Fibroblast of pulmonary artery (primary cell): ENCODE data around the gene CYB5R3.

Experiments
- DNase-seq: peaks from one replicate; pipeline ENCODE4 v3.0.0-alpha.2; 2010; ENCODE audit warnings: low read depth
- H3K4me3 ChIP-seq: replicated peaks from 2 replicates; pipeline ENCODE4 v1.5.1; 2011; ENCODE audit warnings: low read depth, mild to moderate bottlenecking, control low read depth, low read length, moderate library complexity
- TF ChIP-seq, protein P1 (sequence below): IDR thresholded peaks from 2 replicates; pipeline ENCODE4 v1.5.1; 2011; ENCODE audit warnings: mild to moderate bottlenecking, control low read depth, low read length, inconsistent platforms; ENCODE audit errors: missing control alignments

CYB5R3 gene

GRCh38 chr22:42661985-42662831, 13.0 kb upstream of the CYB5R3 start:
- DNase-seq, result peak; percentile 66
- TF ChIP-seq, protein P1, sequence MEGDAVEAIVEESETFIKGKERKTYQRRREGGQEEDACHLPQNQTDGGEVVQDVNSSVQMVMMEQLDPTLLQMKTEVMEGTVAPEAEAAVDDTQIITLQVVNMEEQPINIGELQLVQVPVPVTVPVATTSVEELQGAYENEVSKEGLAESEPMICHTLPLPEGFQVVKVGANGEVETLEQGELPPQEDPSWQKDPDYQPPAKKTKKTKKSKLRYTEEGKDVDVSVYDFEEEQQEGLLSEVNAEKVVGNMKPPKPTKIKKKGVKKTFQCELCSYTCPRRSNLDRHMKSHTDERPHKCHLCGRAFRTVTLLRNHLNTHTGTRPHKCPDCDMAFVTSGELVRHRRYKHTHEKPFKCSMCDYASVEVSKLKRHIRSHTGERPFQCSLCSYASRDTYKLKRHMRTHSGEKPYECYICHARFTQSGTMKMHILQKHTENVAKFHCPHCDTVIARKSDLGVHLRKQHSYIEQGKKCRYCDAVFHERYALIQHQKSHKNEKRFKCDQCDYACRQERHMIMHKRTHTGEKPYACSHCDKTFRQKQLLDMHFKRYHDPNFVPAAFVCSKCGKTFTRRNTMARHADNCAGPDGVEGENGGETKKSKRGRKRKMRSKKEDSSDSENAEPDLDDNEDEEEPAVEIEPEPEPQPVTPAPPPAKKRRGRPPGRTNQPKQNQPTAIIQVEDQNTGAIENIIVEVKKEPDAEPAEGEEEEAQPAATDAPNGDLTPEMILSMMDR, result peak; percentile 56
- peak overlapping the region; percentile 63 for H3K4me3 ChIP-seq

DNA sequence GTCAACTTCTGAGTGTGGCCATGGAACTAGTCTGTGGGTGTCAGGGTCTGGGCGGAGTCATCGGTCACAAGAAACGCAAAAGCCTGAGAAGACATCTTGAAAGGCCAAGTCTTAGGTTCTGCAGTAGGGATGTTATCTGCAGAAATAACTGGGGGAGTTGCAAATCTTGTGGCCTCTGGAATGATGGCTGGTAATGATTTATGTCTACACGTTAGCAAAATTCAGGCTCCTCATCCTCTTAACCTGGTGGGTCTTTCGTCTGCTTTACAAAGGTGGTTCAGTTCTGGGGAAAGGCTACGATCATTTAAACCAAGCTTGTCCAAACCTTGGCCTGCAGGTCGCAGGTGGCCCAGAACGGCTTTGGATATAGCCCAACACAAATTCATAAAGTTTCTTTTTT, 7.4 kb upstream of the CYB5R3 start:
- no peak overlapping the region for H3K4me3 ChIP-seq
- TF ChIP-seq, protein P1, result no peak
- no peak for DNase-seq

DNA sequence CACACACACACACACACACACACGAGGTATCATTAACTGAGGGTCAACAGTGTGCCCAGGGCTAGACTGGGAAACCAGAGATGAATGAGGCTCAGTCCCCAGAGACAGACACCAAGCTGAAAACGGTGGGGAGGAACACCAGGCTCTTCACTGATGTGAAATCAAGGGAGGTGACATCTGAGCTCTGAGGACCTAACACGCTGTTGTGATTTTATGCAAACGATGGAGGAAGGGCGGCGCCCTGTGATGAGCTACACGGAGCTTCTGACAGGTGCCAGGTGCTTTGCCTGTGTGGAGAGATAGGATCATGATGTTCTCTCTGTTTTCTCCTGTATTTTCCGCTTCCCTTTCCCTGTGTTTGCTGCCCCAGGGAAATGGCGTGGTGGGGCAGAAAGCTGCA, 6.5 kb upstream of the CYB5R3 start:
- TF ChIP-seq, protein P1, result no peak
- no peak overlapping the region for H3K4me3 ChIP-seq
- no peak for DNase-seq

DNA sequence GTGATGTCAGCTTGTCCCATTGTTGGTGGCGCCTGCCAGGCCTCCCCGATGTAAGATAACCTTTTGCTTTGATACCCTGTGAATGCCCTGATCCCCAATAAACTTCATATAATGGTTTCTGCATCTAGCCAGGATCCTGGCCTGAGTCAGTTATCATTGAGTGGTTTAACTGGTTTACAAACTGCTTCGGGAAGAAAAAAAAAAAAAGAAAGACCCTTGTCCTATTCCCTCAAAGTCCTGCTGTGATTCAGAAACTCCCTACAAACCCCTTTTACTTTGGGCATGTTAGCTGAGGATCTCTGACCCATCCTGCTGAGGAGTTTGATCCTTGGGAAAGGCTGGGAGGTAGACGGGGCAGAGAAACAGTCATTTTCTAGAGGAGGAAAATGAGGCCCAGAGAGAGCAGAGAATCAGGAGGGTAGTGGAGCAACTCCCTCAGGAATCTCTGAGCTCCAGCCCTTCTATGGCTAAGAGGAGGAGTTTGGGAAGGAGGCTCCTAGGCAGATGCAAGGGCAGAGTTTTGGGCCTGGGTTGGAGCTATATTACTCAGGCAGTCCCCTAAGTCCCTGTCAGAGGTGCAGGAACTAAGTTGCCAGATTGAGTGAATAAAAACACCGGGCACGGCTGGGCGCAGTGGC, 5.4 kb upstream of the CYB5R3 start:
- DNase-seq, result no peak
- TF ChIP-seq, protein P1, result no peak
- no peak overlapping the region for H3K4me3 ChIP-seq

GRCh38 chr22:42653999-42654398, 4.8 kb upstream of the CYB5R3 start:
- TF ChIP-seq, protein P1, result no peak
- DNase-seq, result no peak
- H3K4me3 ChIP-seq, result no peak overlapping the region

DNA sequence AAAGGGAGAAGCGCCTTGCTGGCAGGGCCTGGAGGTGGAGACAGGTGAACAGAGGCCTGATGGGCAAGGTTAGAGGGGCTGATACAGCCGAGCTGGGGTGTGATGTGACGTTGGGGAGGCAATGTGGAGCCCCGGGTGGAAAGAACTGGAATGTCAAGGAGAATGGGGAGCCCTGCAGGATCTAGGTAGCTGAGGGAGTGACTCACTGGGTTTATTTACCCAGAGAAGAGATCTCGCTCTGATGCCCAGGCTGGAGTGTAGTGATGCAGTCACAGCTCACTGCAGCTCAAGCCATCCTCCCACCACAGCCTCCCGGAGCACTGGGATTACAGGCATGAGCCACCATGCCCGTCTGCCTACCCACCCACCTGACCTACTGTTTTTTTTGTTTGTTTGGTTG, 1.9 kb upstream of the CYB5R3 start:
- no peak overlapping the region for H3K4me3 ChIP-seq
- TF ChIP-seq, protein P1, result no peak
- DNase-seq, result no peak
